ENCODE data around the gene PRDX4.

GRCh38 chrX:23637187-23637586 lies 30.1 kb upstream of the PRDX4 start:
- TF ChIP-seq CTCF (IDR thresholded peaks at IDR 0.05) = no peak
- TF ChIP-seq POLR2A (IDR thresholded peaks at IDR 0.05) = no peak
